NK-92 (cell line): ENCODE measurements around the gene FTCDNL1.

Source experiments
- DNase-seq: peaks from one replicate; lab custom pipeline; 2025; ENCODE audit not compliant: unreplicated experiment; lab: John Stamatoyannopoulos, UW

Gene FTCDNL1

DNA sequence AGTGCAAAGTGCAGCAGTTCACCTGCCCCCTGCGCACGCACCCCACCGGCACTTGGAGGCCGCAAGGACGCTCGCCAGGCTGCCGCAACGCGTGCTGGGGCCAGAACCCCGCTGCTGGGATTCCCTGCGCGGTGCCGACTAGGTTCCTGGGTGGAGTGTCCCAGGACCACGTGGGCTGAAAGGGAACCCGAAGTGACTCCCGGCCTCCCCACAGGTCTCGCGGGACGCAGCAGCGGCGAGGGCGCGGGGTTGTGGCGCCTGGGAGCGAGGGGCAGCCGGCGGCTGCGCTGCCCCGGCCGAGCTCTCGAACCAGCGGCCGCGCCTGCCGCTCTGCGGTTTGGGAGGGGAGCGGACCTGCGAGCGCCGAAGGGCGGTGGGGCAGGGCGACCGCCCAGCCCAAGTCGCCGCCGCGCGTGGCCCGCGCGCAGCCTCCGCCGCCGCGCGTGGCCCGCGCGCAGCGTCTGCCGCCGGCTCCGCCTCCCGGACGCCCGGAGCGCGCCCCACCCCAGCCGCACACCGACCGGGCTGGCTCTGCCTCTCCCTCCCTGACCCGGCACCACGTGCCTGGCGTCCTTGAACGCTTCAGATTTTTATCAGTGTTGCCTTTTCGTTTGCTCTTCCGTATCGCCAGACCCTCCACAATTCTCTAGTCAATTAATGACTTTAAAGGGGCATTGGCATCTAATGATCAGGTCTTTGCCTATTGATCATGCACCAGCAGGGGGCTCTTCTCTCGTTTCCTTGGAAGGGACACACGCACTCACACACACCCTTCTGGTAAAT, at the start of gene FTCDNL1:
Gene FTCDNL1 (minus strand): TSS at position 475 of the 783 bp plus-strand sequence. CDS start 2,230 bp downstream, outside the sequence.
- DNase-seq, result no peak

DNA sequence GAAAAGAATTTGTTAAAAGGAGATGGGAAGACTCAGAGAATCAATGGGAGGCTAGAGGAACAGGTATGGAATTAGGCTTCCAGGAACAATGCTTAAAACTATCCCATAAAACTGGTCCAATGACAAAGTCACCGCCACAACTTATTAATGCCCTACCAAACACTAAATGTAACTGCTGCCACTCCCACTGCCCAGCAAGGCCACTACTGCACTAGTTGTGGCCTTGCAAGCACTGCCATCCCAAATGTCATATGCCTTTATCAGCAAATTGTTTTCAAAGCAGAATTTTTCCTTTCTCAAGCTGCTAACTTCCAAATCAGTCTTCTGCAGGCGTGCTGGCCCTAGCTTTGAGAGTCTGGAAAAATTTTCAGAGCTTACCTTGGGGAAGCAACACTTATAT, 45.6 kb upstream of the FTCDNL1 start:
- no peak for DNase-seq

GRCh38 chr2:199895406-199895805, 44.4 kb upstream of the FTCDNL1 start:
- no peak for DNase-seq

DNA sequence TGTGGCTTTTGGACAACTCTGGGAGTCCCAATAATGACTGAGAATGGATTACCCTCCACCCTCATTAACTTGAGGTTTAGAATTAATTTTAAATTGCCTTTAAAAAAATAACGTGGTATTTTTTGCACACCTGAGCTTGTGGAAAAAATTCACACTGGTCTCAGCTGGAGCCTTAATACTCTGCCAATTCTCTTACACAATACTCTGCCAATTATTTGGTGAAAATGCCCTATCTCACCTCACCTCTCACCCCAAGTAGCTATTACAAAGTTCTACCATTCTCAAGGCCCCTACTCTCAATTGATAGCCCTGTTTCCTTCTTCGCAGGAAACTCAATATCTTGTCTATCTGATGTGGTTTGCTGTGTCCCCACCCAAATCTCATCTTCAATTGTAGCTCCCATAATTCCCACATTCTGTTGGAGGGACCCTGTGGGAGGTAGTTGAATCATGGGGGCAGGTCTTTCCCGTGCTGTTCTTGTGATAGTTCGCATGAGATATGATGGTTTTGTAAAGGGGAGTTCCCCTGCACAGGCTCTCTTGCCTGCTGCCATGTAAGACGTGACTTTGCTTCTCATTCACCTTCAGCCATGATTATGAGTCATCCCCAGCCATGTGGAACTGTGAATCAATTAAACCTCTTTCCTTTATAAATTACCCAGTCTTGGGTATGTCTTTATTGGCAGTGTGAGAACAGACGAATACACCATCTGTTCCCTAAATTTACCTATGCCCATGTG, 32.7 kb upstream of the FTCDNL1 start:
- no peak for DNase-seq

DNA sequence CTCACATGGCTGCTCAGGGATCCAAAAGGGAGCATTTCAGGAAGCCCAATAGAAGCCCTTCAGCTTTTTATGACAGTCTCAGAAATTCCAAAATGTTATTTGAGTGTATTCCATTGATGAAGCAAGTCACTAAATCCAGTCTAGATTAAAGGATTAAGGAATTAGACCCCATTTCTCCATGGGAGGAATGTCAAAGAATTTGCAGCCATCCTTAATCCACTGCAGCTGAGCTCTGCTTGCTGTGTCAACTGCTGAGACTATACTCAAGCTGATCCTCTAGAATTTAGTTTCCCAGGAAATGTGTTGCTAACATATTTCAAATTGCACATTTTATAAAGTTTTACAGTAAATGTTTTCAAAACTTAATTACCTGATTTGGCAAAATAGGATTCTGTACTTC, 31.7 kb upstream of the FTCDNL1 start:
- DNase-seq, result no peak

DNA sequence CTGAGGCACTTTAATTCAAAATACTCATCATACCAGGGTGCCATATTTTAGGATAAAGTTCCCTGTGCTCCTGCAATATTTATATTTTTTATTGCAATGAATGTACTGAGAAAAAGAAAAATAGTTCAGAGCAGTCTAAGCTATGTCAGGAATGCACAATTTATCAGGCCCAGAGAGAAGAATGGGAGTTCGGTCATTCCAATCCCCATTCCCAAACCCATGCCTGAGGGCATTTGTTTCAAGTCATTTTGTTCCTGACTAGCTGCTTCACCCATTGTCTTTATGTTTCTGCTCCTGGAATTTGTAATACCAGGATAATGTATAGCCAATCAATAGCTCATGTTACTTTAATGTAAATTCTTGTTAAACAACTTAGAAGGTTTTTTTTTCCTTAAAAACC, 24.4 kb upstream of the FTCDNL1 start:
- DNase-seq, result no peak

GRCh38 chr2:199874209-199874608, 23.2 kb upstream of the FTCDNL1 start:
- no peak for DNase-seq

GRCh38 chr2:199870581-199870980, 19.6 kb upstream of the FTCDNL1 start:
- no peak for DNase-seq

DNA sequence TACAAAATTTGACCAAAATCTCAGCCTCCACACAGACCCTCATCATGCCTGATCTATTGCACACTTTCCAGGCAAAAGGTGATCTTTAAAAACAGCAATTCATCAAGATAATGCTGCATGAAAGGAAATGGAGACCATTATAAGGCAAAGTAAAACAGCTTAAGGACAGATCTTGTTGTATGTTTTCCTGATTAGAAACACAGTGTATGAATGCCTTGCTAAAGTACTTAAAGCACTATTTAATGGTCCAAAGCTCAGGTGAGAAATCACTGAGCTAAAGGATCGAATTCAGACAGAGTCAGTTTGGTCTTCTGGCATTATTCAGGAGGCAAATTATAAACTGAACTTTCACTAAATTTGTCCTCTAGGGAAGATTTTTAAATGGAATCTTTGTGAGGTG, 18.7 kb upstream of the FTCDNL1 start:
- DNase-seq, result no peak

- DNase-seq, result no peak
Measured at GRCh38 chr2:199869227-199869541, 18.2 kb upstream of the FTCDNL1 start.

- no peak for DNase-seq
Measured at GRCh38 chr2:199868431-199869226, 17.6 kb upstream of the FTCDNL1 start.

- DNase-seq, result no peak
Measured at GRCh38 chr2:199865905-199866304, 14.9 kb upstream of the FTCDNL1 start.

GRCh38 chr2:199862788-199863187, 11.8 kb upstream of the FTCDNL1 start:
- DNase-seq, result no peak

GRCh38 chr2:199861132-199861774, 10.3 kb upstream of the FTCDNL1 start:
- DNase-seq, result no peak

DNA sequence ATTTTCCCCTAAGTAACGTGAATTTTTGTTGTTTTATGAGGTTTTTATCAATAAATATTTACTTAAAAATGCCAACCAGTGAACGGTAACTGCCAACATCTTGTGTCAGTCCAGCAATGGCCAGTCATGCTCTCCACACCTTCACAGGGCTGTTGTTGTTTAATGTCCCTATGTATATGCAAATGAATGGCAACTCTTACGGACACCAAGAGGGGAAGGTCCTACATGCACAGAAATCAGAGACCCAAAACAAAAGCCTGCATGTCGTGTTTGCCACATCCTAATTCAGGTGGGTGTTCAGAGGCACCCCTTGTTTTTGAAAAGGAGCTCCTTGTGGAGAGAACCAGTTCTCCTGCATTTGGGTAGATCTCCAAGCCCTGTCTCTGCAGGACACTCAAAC, 4.8 kb upstream of the FTCDNL1 start:
- no peak for DNase-seq

DNA sequence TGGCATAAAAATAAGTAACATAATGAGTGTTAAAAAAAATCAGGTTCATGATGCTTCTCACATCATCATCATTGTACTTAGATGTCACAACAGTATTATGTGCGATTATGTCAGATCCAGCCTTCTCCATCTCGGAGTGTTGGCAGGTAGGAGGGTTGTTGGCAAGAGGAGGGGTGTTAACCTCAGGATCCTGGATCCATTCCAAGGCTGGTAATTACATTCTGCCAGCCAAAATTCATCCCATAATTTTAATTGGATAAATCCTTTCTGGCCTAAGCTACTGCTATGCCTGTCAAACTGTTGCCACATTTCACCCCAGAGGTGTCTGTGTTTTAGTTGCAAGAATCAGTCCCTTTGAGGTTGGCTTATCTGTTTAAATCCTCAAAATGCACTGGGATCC, 891 bp upstream of the FTCDNL1 start:
- DNase-seq, result no peak

- DNase-seq, result no peak
Measured at GRCh38 chr2:199851501-199851810, 464 bp upstream of the FTCDNL1 start.

DNA sequence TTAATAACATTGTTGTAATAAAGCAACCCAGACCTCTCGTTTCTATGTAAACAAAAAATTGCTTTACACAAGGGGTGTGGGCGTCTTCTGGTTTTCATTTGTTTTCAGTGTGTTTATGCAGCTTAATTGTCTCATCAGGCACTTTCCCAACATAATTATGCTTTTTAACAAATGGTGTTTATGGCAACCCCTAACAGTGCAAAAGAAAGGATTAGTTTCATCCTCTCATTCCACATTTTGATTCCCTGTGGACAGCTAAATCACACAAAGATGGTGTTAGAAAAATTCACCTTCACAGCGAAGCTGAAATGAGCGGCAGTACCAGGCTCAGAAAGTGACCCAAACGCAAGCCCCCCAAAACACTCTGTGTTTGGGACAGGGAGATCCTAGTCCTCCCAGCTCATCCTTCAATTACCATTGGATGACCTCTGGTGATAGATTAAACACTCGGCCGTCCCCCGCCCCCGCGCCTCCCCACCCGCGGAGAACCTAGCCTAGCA, 724 bp downstream of the FTCDNL1 start:
- DNase-seq, result no peak

GRCh38 chr2:199848389-199849130, 2.4 kb downstream of the FTCDNL1 start:
- DNase-seq, result no peak

DNA sequence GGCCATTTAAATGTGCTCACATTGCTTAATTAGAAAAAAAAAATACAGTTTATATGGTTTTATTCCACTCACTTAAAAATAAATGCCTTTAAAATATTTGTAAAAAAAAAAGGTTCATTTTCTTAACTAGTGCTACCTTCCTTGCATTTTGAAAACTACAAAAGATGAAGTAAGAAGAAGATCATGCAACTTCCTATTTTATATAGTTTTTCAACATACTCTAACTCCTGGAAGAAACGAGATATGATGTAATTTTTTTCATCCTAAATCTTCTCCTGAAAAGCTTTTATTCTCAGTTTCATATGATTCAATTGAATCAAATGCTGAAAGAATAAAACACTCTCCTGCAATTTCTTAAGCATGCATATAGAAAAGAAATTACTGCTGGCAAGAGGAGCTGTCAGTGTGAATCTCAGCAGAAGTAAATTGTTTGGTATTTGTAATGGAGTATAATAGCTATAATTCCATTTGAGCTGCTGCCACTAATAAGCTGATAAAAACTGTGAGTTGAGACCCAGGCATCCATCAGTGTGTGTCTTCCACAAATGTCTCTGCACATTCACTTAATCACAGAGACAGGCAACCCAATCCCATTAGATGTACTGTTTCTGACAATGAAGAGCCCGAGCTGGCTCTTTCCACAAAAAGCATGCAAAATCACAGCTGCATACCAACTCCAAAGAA, 3.7 kb downstream of the FTCDNL1 start:
- DNase-seq, result no peak
